PFSK-1 (cell line): ENCODE measurements around the gene MPP2.

Experiments
- POLR2AphosphoS5 ChIP-seq: IDR thresholded peaks from 2 replicates; pipeline ENCODE4 v1.6.1; 2012; ENCODE audit warnings: low read depth, mild to moderate bottlenecking, control low read depth, low read length, moderate library complexity
- REST ChIP-seq, 2 experiments: IDR thresholded peaks; 2 replicates each; pipeline versions ENCODE4 v1.6.1 to v1.8.0; 2011 to 2012; ENCODE audit warnings: low read depth in 2 of 2, low read length in 2 of 2, control low read depth in 1 of 2, inconsistent platforms in 1 of 2, mild to moderate bottlenecking in 1 of 2, moderate library complexity in 1 of 2; ENCODE audit not compliant: insufficient read depth in 1 of 2

- TF ChIP-seq POLR2AphosphoS5: no peak
- no peak for TF ChIP-seq REST (IDR thresholded peaks at IDR 0.05; ENCODE audit: insufficient read depth in 1 of 2, low read depth in 2 of 2, low read length in 2 of 2)
Observed at GRCh38 chr17:43853546-43853945, 53.8 kb downstream of the MPP2 start.
